ENCODE results near the gene PHLDB3.
A peak's percentile ranks its signal among the peaks of the same experiment; 100 is the strongest.
"Not testable (repeated sequence)": the region's sequence is repeated elsewhere in the genome, so short reads cannot be mapped to it uniquely, and the experiment has no call there.

Gene PHLDB3

DNA sequence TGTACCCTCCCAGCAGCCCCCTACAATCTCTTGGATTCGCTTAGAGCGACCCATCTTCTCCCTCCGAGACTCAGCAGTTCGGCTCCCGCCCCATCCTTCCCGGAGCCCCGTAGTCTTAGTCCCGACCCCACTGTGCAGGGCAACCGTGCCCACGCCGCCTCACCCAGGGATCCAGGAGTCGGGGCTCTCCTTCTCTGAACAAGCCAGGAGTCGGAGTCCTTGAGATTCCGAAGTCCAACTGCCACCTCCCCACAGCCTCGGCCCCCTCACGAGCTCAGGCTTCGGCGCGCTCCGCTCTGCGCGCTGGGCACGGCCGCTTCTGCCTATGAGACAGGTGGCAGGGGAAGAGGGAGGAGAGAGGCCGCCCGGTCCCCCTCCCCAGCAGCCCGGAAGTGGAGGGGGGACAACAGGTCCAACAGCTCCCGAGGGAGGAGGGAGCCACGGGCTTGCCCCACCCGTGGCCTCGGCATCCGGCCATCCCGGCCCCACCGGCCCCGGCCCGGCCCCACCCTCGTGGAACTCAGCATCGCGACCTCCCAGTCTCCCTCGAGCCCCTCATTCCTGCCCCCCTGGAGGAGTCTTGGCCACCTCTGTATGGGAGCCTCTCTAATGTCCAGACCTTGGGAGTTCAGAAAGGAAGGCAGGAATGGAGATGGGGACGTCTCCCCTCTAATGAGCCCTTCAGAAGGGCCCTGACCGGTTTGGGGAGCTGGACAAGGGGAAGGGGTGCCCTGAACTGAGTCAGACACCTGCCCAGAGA lies at the start of gene PHLDB3:
Gene PHLDB3, minus strand, starts transcription at position 321 of the 760 bp plus-strand sequence. CDS start 628 bp downstream, outside the sequence.
- peak; percentile 49 for DNase-seq (ENCODE audit: low spot score)

DNA sequence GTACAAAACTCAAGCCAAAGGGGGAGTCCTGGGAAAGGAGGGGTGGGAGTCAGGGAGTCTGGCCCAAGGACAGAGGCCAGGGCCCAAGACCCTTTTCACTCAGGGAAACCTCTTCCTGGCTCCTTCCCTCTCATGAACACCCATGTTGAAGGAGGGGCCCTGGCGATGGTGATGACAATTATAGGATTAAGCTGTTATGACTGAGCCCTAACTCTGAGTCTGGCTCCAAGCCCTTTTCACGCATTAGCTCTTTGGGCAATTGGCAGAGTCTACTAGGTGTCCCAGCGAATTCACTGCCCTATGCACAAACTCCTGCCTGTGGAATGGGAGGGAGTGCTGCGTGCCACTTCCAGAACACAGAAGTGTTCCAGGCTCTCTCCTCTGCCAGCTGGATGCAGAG lies 49.1 kb upstream of the PHLDB3 start:
- no peak for DNase-seq (ENCODE audit: low spot score)

DNA sequence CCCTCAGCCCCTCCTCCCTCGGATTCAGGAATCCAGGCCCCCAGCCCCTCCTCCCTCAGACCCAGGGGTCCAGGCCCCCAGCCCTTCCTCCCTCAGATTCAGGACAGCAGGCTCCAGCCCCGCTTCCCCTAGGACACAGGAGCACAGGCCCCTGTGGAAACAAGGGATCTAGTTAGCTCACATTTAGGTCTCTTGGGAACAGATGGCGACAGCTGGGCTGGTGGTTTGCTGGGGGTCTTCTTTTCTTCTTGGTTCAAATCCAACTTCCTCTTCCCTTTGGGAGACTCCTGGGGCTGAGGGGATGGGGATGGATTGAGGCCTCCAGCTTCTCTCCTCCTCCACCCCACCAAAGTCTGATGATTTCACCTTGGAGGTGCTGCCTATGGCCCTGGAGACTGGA lies 48.1 kb upstream of the PHLDB3 start:
- DNase-seq (ENCODE audit: low spot score) = no peak

DNA sequence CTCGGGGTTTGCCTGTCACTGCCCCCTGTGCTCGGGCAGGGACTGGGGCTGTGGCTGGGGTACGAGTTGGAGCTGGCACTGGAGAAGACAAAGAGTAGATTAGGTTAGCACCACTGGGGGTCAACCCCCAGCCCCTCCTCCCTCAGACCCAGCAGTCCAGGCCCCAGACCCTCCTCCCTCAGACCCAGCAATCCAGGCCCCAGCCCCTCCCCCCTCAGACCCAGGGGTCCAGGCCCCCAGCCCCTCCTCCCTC lies 47.6 kb upstream of the PHLDB3 start:
- DNase-seq (ENCODE audit: low spot score) = no peak

DNA sequence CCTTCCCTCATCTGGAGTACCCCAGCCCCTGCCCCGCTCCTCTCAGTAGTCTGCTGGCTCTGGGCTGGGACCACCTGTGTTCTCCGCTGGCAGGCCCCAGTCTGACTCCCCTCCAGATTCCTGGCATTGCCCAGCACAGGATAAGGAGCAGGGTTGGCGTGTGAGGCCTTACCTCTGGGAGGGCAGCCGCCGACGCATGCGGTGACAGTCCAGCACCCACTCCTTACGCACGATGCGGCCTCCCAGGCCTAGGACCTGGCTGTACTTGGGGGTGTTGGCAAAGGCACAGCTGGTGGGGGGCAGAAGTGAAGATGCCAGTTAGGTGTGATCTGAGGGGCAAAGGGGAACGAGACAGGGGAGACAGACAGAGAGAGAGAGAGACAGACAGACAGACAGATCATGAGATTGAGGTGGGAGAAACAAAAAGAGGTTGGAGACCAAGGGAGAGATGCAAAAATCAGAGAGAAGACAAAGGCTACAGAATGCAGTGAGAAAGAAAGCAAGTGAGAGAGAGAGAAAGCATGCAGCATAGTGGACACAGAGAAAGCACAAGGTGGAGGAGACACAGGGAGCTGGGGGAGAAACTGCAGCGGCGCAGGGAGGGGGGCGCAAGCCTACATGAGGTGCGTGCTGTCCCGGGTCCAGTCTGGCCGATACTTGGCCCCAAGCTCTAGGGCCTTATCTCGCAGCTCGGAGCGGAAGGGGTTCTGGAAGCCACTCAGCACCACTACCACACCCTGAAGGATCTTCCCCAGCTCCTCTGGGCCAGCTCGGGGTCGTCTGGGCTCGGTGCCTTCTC lies 47.1 kb upstream of the PHLDB3 start:
- DNase-seq (ENCODE audit: low spot score) = no peak

DNA sequence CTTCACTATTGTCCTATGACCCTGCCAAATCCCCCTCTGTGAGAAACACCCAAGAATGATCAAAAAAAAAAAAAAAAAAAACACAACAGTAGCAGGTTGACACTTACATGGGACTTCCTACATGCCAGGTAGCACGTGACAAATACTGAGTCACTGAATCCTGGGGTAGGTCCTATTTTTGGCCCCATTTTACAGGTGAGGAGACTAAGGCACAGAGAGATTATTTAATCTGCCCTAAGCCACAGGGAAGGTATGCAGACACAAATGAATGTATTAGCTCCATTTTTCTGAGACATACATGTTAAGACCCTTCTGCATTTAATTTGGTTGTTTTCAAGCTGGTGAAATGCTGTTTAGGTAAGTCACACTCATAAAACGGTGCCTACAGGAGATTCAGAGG lies 44.2 kb upstream of the PHLDB3 start:
- no peak for DNase-seq (ENCODE audit: low spot score)

DNA sequence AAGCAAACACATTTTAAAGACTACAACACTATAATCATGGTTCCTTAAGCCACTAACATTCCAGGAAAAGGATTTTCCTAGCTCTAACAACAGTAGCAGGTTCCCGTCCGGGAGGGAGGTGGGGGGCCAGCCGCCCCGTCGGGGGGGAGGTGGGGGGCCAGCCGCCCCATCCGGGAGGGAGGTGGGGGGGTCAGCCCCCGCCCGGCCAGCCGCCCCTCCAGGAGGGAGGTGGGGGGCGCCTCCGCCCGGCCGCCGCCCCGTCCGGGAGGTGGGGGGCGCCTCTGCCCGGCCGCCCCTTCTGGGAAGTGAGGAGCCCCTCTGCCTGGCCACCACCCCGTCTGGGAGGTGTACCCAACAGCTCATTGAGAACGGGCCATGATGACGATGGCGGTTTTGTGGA lies 43.4 kb upstream of the PHLDB3 start:
- not testable (repeated sequence) for DNase-seq (ENCODE audit: low spot score)

DNA sequence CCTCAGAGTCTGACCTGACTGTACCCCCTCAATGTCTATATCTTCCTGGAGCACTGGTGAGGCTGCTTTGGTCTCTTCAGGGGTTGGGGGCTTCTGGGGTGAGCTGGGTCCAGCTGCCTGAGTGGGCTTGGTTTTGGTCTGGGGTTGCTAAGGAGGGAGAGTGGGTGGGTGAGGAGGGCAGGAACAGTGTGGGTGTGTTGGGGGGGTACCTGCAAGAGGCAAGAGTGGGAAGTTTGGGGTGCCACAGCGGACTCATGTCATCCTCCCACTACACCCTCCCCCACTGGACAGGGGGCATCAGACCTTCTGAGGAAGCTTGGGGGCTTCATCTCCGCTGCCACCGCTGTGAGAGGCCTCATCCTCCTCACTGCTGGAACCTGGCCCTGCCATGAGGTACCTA lies 42.0 kb upstream of the PHLDB3 start:
- DNase-seq (ENCODE audit: low spot score) = no peak

DNA sequence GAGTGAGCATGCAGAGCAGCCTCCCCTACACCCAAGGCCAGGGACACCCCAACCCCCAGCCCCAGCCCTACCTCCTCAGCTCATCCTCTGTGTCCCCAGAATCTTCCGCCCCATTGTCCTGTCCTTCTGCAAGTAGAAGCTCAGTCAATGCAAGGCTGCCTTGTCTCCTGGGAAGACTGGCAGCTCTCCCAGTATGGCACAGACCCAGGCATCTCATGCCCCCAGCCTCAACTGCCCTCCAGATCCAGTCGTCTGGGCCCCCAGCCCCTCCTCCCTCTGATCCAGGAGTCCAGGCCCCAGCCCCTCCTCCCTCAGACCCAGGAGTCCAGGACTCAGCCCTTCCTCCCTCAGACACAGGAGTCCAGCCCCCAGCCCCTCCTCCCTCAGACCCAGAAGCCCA lies 41.4 kb upstream of the PHLDB3 start:
- DNase-seq (ENCODE audit: low spot score) = no peak

DNA sequence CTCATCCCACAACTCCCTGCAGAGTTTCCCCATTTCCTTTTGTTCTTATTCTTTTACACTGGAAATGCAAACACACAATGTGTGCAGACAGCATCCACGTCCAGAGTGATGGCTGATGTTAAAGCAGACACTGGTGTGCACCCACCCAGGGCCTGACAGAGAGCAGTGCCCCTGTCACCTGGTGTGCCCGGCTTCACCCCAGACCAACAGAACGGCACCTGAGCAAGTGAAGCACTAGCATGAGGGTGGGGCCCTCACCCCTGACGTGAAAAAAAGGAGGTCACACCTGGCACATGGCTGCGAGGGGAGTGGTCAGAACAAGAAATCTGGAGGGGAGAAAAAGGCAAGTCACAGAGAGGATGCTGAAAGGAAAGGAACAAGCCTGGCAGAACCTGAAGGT lies 40.7 kb upstream of the PHLDB3 start:
- DNase-seq (ENCODE audit: low spot score) = no peak

DNA sequence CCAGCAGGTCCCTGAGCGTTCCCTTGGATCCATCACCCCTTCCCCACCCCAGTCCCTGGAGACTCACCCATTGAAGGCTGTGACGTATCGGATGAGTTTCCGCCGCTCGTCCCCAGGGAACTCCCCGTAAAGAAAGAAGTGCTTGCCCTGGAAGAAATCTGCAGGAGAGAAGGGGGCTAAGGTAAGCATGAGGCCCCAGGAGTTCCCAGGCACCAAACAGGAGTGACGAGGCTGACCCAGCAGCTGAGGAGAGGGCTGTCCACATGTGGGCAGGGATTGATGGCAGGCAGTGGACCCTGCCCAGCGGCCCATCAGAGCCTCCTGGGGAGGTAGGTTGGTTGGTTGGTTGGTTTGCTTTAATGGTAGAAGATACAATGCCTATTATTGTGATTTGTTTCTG lies 39.5 kb upstream of the PHLDB3 start:
- DNase-seq (ENCODE audit: low spot score) = no peak

DNA sequence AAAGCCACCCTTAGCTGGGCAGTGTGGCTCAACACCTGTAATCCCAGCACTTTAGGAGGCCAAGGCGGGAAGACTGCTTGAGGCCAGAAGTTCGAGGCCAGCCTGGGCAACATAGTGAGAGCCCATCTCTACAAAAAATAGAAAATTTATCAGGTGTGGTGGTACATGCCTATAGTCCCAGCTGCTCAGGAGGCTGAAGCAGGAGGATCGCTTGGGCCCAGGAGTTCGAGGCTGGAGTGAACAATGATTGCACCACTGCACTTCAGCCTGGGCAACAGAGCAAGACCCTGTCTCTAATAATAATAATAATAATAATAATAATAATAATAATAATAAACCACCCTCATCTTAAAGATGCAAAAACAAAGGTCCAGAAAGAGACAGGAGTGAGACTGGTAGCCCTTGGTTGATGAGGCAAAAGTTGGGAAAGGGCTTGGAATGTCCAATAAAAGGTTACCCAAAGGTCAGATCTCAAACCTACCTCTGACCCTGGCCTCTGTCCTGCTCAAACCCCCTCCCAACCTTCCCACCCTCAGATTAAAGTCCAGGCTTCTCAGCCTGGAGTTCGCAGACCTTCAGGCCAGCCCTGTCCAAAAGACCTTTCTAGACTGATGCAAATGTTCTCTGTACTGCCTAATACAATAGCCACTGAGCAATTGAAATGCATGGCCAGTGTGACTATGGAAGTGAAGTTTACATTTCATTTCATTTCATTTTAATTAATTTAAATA lies 37.5 kb upstream of the PHLDB3 start:
- no peak for DNase-seq (ENCODE audit: low spot score)

DNA sequence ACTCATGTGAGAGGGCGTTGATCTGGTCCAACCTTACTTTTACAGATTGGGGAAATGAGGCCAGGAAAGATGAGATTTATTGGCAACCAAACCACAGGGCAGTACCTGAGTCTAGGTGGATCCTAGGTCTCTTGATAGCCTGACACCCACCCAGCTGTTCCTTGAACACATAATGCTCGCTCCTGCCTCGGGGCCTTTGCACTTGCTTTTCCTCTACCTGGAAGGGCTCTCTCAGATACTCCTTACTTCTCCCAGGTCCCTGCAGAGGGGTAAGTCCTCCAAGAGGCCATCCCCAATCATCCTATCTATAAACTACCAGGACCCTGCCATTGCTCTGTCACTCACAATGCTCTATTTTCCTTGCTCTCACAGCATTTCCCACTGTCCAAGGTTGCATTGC lies 35.8 kb upstream of the PHLDB3 start:
- no peak for DNase-seq (ENCODE audit: low spot score)

DNA sequence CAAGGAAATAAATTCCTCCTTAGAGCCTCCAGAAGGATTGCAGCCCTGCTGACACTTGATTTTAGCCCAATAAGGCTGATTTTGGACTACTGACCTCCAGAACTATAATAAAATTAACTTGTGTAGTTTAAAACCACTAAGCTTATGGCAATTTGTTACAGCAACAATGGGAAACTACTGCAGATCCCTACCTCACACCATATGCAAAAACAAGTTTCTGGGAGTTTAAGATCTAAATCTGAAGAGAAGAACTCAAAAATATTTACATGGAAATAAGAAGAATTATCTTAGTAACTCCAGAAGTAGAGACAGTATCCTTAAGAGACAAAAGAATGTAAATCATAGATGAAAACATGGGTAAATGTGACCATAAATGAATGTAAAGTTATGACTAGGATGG lies 34.4 kb upstream of the PHLDB3 start:
- DNase-seq (ENCODE audit: low spot score) = no peak

DNA sequence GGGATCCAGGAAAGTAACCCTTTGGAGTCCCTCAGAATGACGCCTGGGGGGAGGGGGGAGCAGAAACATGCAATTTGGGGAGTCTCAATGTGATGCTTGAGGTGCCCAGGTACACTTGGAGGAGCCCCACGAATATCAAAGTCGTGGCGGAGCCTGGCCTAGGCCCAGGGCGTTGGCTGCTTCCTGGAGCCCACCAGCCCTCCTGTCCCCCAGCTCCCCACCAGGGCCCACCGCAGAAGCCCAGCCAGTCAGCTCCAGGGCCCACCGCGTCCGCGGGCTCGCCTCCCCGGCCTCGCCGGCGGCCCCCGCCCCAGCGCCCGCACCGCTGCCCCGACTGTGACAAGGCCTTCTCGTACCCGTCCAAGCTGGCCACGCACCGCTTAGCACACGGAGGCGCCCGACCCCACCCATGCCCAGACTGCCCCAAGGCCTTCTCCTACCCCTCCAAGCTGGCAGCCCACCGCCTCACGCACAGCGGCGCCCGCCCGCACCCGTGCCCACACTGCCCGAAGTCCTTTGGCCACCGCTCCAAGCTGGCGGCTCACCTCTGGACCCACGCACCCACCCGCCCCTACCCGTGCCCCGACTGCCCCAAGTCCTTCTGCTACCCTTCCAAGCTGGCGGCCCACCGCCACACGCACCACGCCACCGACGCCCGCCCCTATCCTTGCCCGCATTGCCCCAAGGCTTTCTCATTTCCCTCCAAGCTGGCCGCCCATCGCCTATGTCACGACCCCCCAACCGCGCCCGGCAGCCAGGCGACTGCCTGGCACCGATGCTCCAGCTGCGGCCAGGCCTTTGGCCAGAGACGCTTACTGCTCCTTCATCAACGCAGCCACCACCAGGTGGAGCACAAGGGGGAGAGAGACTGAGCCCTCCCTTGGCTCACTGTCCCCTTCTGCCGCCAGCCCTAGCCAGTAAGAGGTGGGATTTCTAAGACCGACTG lies 30.5 kb upstream of the PHLDB3 start:
- DNase-seq (ENCODE audit: low spot score) = peak; percentile 22

DNA sequence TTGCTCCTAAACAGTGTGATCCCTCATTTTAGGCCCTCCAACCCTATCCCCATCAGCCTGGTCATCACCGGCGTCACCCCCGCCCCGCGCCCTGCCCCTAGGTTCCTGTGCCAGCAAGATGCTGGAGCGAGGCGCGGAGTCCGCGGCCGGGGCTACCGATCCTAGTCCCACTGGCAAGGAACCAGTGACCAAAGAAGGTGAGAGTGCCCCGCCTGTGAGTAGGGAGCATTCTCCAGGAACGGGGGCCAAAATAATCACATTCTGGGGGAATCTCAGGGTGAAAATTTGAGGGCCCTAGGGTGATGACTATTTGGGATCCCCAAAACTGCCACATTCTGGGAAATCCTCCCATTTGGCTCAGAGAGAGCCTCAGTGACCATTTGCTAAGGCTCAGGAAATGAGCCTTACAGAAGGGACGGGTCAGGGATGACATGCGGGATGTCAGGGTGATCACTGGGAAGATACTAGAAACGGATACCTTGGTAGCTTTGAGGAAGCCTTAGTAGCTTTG lies 29.8 kb upstream of the PHLDB3 start:
- no peak for DNase-seq (ENCODE audit: low spot score)

DNA sequence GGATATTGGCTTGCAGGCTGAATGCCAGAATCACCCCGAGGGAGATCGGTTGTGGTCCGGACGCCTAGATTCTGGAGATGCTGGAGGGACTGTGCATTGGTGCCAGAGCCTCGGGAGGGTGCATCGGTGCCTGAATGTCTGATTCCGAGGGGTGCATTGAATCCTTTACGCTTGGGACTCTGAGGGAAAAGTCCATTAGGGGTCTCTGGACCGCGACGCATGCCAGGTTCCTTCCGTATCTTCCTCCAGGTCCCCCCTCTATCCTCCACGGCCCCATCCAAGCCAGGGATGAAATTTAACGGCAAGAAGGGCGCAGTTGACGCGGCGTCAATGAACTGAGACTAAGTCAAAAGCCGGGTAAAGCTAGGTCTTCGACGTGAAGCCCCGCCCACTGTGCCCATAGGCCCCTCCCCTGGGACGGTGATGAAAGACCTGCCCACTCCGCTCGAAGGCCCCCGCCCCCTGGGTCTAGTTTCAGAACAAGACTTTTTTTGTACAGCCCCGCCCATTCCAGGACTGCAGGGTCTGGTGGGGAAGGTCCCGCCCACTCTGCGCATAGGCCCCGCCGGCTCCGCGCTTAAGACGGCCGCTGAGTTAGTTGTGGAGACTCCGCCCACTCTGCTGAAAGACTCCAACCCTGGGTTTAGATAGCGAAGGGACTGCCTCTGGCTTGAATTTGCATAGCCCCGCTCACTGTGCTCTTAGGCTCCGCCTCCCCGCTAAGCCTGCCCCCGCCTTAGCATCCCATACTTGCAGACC lies 29.2 kb upstream of the PHLDB3 start:
- DNase-seq (ENCODE audit: low spot score) = peak; percentile 94

DNA sequence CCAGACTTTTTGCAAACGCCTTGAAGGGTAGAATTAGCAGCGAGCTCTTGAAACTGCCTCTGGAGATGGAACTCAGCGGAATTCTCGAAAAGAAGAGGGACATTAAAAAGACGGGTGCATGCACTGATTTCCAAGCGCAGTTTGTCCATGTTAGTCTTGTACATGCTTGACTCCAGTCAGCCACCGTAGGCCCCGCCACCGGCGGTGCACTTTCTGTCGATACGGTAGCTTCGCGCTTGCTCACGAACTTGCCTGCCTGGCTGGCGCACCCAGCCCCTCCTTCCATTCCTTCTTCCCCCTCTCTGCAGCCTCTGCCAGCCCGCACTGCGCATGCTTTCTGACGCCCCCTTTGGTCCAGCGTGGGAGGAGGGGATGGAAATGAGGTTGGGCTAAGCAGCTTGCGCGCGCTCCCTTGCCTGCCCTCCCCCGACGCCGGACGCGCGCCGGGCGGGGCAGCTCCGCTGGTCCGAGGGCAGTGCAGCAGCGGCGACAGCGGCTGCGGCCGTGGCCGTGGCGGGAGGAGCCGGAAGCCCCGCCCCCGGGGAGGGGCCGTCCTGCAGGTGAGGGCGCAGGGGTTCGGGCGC lies 28.5 kb upstream of the PHLDB3 start, which contains the start of gene ZNF575:
Gene ZNF575, plus strand, starts transcription at position 227 of the 584 bp plus-strand sequence. CDS start 1,235 bp downstream, outside the sequence.
- peak; percentile 85 for DNase-seq (ENCODE audit: low spot score)

DNA sequence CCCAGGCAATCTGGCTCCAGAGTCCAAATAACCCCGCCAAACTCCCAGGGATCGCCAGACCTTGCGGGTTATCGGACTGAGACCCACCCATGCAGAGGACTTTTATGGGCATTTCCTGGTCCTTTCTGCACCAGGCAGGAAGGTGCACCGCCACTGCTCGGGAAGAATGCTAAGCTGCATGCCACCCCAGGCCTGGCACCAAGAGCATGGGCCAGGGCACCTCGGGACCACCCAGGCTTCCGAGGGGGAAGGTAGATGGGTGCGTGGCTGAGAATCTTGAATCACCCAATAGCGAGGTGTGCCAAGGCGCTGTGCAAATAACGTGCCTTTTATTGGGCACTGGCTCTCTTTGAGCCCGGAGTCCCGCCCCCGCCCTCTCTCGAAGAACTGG lies 28.0 kb upstream of the PHLDB3 start:
- DNase-seq (ENCODE audit: low spot score) = no peak

DNA sequence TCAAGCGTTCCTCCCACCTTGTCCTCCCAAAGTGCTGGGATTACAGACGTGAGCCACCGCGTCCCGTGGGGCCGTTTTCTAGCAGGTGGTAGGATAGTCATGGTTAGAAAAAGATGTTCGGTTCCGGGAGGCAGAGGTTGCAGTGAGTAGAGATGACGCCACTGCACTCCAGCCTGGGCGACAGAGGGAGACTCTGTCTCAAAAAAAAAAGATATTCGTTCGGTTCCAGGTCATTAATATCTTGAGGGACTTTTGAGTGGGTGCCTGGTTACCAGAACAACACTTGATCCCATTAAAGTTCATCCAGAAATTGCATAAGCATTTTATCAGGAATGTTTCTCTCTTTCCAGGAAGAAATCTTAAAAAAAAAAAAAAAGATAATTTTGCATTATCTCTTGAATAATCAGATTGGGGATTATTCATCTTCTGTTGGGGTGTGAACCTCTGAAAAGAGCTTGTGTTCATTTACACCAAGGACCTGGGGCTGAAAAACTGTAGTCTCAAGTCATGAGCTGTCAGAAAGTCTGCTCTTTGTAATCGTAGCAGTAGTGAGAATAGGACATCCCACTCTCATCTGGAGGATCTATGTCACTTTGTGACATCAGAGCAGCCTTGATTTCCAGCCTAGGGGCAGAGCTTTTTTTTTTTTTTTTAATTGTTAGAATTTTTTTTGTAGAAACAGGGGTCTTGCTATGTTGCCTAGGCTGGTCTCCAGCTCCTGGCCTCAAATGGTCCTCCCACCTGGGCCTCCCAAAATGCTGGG lies 23.5 kb upstream of the PHLDB3 start:
- no peak for DNase-seq (ENCODE audit: low spot score)
